H7 (cell line): ENCODE measurements around the gene CORO6. TPM values are rescaled to one million over a fixed set of nuclear protein-coding genes. Genes with fewer than 3 reads are reported as not detected.

Source experiments
- DNase-seq: peaks from one replicate; pipeline ENCODE4 v3.0.0; 2012
- H3K27me3 ChIP-seq: 2 replicates; pipeline ENCODE4 v1.6.0; 2011; ENCODE audit warnings: mild to moderate bottlenecking, low read length; ENCODE audit not compliant: control insufficient read depth, insufficient read depth
- H3K36me3 ChIP-seq: replicated peaks from 2 replicates; pipeline ENCODE4 v1.5.1; 2011; ENCODE audit warnings: low read length; ENCODE audit not compliant: control insufficient read depth, insufficient read depth
- H3K4me3 ChIP-seq: 2 replicates; pipeline ENCODE4 v1.5.1; 2011; ENCODE audit warnings: low read depth, mild to moderate bottlenecking, control low read depth, low read length, moderate library complexity; ENCODE audit not compliant: insufficient read depth
- total RNA-seq: library from RNA; depleted of rRNA; stranded (reverse); fragments of >200 nt; shearing (Covaris generic); gene quantifications from 2 replicates; pipeline ENCODE4 v1.2.3, GENCODE V29; 2014

The CORO6 gene
- total RNA-seq, 1 experiment from 2014 or later = 3.9 TPM

DNA sequence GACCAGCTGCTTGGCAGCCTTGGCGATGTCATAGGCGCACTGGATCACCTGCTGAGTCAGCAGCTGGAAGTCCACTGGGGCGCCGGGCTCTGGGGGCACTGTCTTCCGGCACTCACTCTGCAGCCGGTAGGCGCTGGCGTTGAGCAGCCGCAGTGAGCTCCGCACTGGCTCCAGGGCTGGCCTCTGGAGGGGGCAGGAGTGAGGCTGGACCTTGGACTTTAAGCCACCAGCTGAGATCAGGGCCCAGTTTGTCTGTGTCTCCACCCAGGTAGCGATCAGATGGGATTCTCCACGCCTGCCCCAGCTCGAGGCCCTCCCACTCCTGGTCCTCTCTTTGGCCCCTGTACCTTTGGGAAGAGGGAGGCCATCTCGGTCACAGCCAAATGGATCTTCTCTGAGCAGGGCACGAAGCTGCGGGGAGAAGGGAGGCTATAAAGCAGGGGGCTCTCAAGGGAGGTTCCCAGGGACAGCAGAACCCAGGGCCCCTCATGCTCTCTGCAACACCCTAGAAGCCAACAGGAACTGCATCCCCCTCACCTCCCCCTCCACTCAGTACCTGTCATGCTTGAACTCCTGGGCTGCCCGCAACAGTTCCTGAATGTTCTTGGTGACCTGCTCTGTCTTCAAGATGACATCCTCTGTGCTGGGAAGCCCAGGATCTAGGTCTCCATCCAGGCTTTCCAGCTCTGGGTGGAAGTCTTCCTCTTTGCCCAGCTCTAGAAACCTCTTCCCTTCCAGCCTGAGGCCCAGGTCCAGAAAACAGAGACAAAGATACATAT, 47.8 kb downstream of the CORO6 start:
- H3K27me3 ChIP-seq = peaks cover 4% of the 10 kb centered on the region; the same call in 1 of the 2 replicates
- DNase-seq = peak; percentile 35
- peaks cover 2% of the 10 kb centered on the region for H3K36me3 ChIP-seq
- no peak overlapping the region for H3K4me3 ChIP-seq

DNA sequence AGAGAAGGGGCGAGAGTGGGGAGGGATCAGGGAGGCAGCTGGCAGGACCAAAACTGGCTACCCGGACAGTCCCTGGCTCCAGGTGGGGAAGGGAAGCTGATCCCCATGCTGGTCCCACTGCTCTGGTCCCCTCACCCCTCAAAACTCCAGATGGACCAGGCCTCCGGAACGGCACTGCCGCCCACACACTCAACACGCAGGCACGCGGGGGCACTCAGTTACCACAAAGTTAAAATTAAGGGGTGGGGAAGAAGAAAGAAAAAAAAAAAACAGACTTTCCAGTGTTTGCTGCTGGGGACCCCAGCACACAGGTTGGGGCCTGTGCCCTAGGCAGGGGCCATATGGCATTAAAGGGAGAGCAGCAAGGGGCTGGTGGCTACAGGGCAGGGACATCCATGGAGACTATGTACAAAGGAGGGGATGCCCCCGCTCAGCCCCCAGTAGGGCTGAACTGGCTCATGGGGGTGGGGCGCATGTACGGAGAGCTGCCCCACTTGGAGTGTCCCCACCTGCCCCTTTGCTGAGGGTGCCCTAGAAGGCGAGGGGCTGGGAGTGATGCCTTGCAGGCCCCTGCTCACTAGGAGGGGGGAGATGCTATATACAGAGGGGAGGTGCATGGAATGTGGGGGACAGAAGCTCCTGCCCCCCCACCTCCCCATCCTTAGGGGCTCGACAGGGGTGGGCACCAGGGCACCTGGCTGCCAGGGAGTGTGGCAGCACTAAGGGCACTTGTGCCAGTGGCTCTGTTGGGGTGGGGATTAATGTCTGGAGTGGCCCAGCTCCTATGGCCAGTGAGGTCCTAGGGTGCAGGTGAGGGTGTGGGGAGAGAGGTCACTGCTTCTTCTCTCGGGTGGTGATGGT, 48.6 kb downstream of the CORO6 start:
- Histone ChIP-seq H3K4me3 (no peak overlapping the region), H3K27me3 (peaks cover 9% of the 10 kb centered on the region), H3K36me3 (peaks cover 2% of the 10 kb centered on the region)
- peak; percentile 35 for DNase-seq

- peaks cover 10% of the 10 kb centered on the region for H3K27me3 ChIP-seq
- H3K4me3 ChIP-seq = no peak overlapping the region
- H3K36me3 ChIP-seq = peaks cover 2% of the 10 kb centered on the region
- DNase-seq = no peak
Observed at GRCh38 chr17:29573558-29573869, 49.2 kb downstream of the CORO6 start.

- Histone ChIP-seq H3K36me3 (peaks cover 2% of the 10 kb centered on the region), H3K4me3 (peak overlapping the region; percentile 41), H3K27me3 (peaks cover 10% of the 10 kb centered on the region)
- peak; percentile 89 for DNase-seq
Observed at GRCh38 chr17:29572691-29573557, 49.8 kb downstream of the CORO6 start.

- DNase-seq = peak; percentile 60
Observed at GRCh38 chr17:29571883-29572681, 50.6 kb downstream of the CORO6 start.

GRCh38 chr17:29571486-29571882, 51.2 kb downstream of the CORO6 start:
- DNase-seq = peak; percentile 32
- Histone ChIP-seq H3K4me3 (no peak overlapping the region), H3K36me3 (peaks cover 2% of the 10 kb centered on the region), H3K27me3 (peaks cover 21% of the 10 kb centered on the region)

More at GRCh38 chr17:29571883-29572681, 50.6 kb downstream of the CORO6 start:
- Histone ChIP-seq H3K27me3 (peaks cover 17% of the 10 kb centered on the region), H3K4me3 (no peak overlapping the region), H3K36me3 (peaks cover 2% of the 10 kb centered on the region)

GRCh38 chr17:29570521-29570920, 52.2 kb downstream of the CORO6 start:
- no peak overlapping the region for H3K4me3 ChIP-seq
- H3K36me3 ChIP-seq = peaks cover 1% of the 10 kb centered on the region
- peaks cover 31% of the 10 kb centered on the region for H3K27me3 ChIP-seq
- no peak for DNase-seq

DNA sequence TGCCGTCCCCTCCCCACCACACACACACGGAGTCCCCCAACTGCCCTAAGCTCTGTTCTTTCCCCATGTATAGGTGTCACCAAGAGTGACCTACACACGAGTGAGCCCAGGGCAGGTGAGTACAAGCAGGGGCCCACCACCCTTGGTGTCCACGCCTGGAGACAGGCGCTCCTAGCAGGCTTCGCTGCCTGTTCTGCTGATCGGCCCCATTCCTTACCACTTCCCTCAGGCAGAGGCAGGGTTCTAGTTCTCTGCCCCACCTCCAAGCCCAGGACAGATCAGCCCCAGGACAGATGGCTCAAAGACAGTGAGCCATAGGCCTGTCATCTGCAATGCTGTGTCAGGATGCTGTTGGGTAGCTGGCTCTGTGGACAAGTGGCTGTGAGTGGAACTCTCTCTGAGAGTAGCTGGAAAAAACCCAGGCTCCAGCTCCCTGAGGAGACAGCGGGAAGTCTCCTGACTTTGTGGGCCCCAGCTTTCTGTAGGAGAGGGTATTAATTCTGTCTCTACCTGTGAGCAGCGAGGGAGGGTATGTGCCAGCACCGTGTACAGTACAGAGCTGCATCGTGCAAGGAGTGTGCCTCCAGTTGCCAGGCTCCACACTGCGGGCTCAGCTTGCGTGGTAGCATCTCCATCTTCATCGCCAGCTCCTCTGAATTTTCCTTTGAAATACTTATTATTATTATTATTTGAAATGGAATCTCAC, 53.3 kb downstream of the CORO6 start:
- peak overlapping the region; percentile 78 for H3K4me3 ChIP-seq
- H3K27me3 ChIP-seq = peaks cover 36% of the 10 kb centered on the region
- no peak for DNase-seq
- no peaks in the 10 kb centered on the region; the same call in none of the 2 replicates for H3K36me3 ChIP-seq

DNA sequence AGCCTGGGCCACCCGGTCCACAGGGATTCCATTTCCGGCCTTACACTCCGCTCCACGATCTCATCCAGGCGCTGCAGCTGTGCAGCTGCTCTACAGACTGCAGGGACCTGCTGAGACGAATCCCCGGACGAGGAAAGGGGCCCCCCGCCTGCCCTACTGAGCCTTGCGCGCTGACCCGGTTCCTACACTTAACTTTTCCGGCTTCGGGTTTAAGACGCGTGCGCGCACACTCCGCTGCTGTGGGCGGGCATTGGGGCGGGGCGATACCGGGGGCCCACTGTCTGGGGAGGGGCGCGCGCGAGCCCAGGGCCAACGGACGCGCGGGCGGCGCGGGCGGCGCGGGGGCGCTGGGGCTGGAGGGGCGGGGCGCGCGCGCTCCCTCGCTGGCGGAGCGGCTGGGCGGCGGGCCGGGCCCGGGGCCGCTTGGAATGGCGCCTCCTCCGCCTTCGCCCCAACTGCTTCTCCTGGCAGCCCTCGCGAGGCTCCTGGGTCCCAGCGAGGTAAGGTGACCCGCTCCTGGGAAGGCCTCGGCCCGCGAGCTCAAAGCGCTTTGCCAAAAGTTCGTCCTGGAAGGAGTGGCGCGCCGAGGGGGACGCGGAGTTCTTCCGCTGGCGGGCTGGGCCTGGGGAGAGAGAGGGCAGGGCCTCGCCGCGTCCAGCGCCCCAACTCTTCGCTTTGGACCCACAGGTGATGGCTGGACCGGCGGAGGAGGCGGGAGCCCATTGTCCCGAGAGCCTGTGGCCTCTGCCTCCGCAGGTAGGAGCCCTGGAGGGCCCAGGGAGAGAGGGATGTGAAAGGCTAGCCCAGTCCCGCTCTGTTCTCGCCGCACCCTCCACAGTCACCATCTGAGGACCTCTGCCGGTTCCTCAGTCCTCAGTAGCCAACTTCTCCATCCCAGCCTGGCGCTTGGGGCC, 54.1 kb downstream of the CORO6 start, which contains the start of gene TP53I13:
Gene TP53I13, plus strand, starts transcription at position 371 of the 914 bp plus-strand sequence. Its CDS starts 58 bp downstream, at position 429.
- Histone ChIP-seq H3K27me3 (peaks cover 36% of the 10 kb centered on the region), H3K4me3 (peak within 1 kb of the TSS; percentile 78), H3K36me3 (no peaks in the 10 kb centered on the region; the same call in 1 of the 2 replicates)
- DNase-seq = peak; percentile 98

DNA sequence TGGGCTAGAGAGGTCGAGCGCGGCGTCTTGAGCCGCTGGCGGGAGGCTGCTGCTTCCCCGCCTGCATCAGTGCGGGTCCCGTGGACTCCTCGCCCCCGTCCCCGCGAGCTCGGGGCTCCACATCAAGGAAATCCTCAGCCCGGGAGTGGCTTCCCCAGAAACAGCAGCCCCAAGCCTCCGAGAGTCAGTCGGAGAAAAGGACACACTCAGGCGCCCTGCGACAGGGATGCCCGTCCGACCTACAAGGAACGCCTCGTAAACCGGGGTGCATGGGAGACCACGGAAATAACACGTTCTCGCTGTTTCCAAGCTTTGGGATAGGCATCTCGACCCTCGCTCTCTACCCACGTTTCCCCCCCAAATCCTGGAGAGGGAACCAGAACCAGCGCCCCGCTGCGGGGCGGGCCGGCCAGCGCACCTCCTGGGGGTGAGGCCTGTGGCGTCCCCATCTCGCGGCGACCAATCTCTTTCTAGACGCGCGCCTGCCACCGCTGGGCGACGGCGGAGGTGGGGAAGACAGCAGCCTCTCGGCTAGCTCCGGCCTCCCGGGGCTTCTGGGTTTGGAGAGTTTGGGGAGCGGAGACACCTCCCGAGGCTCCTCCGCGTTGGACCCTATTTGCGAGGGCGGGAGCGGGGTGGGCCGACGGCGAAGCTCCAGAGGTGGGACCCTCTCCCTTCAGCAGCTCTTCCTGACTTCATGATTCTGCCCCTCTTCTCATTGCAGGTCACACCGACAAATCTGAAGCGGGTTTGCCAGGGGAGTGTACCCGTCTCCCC, 55.0 kb downstream of the CORO6 start:
- H3K27me3 ChIP-seq = peaks cover 36% of the 10 kb centered on the region
- peak overlapping the region; percentile 67 for H3K4me3 ChIP-seq
- DNase-seq = peak; percentile 90
- H3K36me3 ChIP-seq = no peaks in the 10 kb centered on the region; the same call in 1 of the 2 replicates

DNA sequence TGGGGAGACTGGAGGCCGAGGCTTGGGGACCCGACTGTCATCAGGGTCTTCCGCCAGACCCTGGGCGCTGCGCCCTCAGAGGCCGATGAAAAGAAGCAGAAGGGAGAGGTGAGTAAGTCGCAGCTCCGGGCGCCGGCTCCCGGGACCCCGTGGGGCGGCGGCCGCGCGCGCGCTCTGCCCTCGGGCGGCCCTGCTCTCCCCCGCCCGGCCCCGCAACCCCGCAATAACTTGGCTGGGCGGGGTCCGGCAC, 55.5 kb downstream of the CORO6 start:
- peak overlapping the region; percentile 67 for H3K4me3 ChIP-seq
- H3K36me3 ChIP-seq = no peaks in the 10 kb centered on the region; the same call in 1 of the 2 replicates
- H3K27me3 ChIP-seq = peaks cover 33% of the 10 kb centered on the region
- peak; percentile 84 for DNase-seq
